Endothelial cell of umbilical vein (primary cell): ENCODE results near the gene PLCH1. TPM values are rescaled to one million over a fixed set of nuclear protein-coding genes. Genes with fewer than 3 reads are reported as not detected.

Source experiments
- BruUV-seq: library from RNA; stranded (reverse); fragments of 400-500 nt; replicated peaks from 2 replicates; lab custom pipeline; 2021; lab: Mats Ljungman, UMichigan
- CTCF ChIA-PET: fragments of 300-600, 350-600 bp; sonication (Branson Sonifier 250); formaldehyde crosslinking; loops from one replicate; lab custom pipeline; 2021; ENCODE audit warnings: antibody characterized with exemption, inconsistent platforms; lab: Charles Lee
- POLR2A ChIA-PET: fragments of 300-600, 350-600 bp; sonication (Branson Sonifier 250); formaldehyde crosslinking; loops from one replicate; lab custom pipeline; 2021; ENCODE audit warnings: antibody characterized with exemption, inconsistent platforms; lab: Charles Lee
- DNase-seq: peaks from one replicate; pipeline ENCODE4 v3.0.0-alpha.2; 2011; ENCODE audit warnings: low read depth, low spot score
- FAIRE-seq: peaks from 2 replicates; lab custom pipeline; 2011; peaks lifted over from hg19 to GRCh38; lab: Jason Lieb, UNC
- H2AFZ ChIP-seq: 2 replicates; pipeline ENCODE4 v1.6.0; 2012; ENCODE audit warnings: low read depth, low read length, control low read depth, inconsistent platforms
- H3K27ac ChIP-seq: 2 replicates; pipeline ENCODE4 v1.5.1; 2011; ENCODE audit warnings: low read depth, mild to moderate bottlenecking, control low read depth, low read length, moderate library complexity; ENCODE audit not compliant: insufficient read depth
- H3K27me3 ChIP-seq, 2 experiments: 2 replicates each; pipeline versions ENCODE4 v1.6.0 to v1.6.1; 2011; ENCODE audit warnings: low read length in 2 of 2, mixed read lengths in 1 of 2; ENCODE audit not compliant: control insufficient read depth in 2 of 2, insufficient read depth in 2 of 2
- H3K36me3 ChIP-seq, 2 experiments: 2 replicates in 1 of 2; 3 replicates in 1 of 2; pipeline ENCODE4 v1.5.1; 2011; ENCODE audit warnings: low read length in 2 of 2, mild to moderate bottlenecking in 1 of 2, moderate library complexity in 1 of 2; ENCODE audit not compliant: control insufficient read depth in 2 of 2, insufficient read depth in 2 of 2; ENCODE audit errors: extremely low read depth in 1 of 2
- H3K4me1 ChIP-seq: 3 replicates; pipeline ENCODE4 v1.5.1; 2011; ENCODE audit warnings: mild to moderate bottlenecking, low read length; ENCODE audit not compliant: control insufficient read depth, insufficient read depth; ENCODE audit errors: extremely low read depth
- H3K4me2 ChIP-seq: 2 replicates; pipeline ENCODE4 v1.6.1; 2011; ENCODE audit warnings: low read length, control low read depth, mixed read lengths; ENCODE audit not compliant: insufficient read depth
- H3K4me3 ChIP-seq, 3 experiments: fragments of 200-600 bp in 1 of 3; sonication (generic), shearing (Covaris generic) in 1 of 3; replicated peaks in 1 of 3; 2 replicates each; pipeline ENCODE4 v1.5.1; 2011 to 2016; ENCODE audit warnings: control low read depth in 3 of 3, low read length in 3 of 3, mild to moderate bottlenecking in 2 of 3, inconsistent platforms in 1 of 3, low read depth in 1 of 3, moderate library complexity in 1 of 3; ENCODE audit not compliant: insufficient read depth in 1 of 3
- H3K79me2 ChIP-seq: 2 replicates; pipeline ENCODE4 v1.6.0; 2012; ENCODE audit warnings: low read length, inconsistent platforms; ENCODE audit not compliant: control insufficient read depth, insufficient read depth
- H3K9ac ChIP-seq: replicated peaks from 2 replicates; pipeline ENCODE3; 2011; ENCODE audit warnings: low read length, control low read depth; ENCODE audit not compliant: insufficient read depth; ENCODE audit errors: extremely low read depth
- H3K9me1 ChIP-seq: replicated peaks from 3 replicates; pipeline ENCODE4 v1.6.0; 2011; ENCODE audit warnings: mild to moderate bottlenecking, low read length; ENCODE audit not compliant: control insufficient read depth, insufficient read depth; ENCODE audit errors: extremely low read depth
- H3K9me3 ChIP-seq: replicated peaks from 2 replicates; pipeline ENCODE4 v1.5.1; 2012; ENCODE audit warnings: low read length, inconsistent platforms; ENCODE audit not compliant: control insufficient read depth, insufficient read depth
- H4K20me1 ChIP-seq: replicated peaks from 2 replicates; pipeline ENCODE3; 2011; ENCODE audit warnings: mild to moderate bottlenecking, low read length; ENCODE audit not compliant: control insufficient read depth, insufficient read depth; ENCODE audit errors: extremely low read depth
- EZH2 ChIP-seq: IDR thresholded peaks from 2 replicates; pipeline ENCODE4 v1.6.1; 2012; ENCODE audit warnings: borderline replicate concordance, low read depth, mild to moderate bottlenecking, moderate library complexity, low read length, inconsistent platforms; ENCODE audit not compliant: severe bottlenecking
- FOS ChIP-seq: IDR thresholded peaks from 2 replicates; pipeline ENCODE4 v1.6.1; 2011; ENCODE audit warnings: mild to moderate bottlenecking, low read length, moderate library complexity, borderline replicate concordance; ENCODE audit not compliant: insufficient read depth
- GATA2 ChIP-seq: IDR thresholded peaks from 2 replicates; pipeline ENCODE4 v1.7.0; 2011; ENCODE audit warnings: low read depth, mild to moderate bottlenecking, moderate library complexity, mixed read lengths, low read length; ENCODE audit not compliant: insufficient read length, insufficient read depth
- JUN ChIP-seq: IDR thresholded peaks from 2 replicates; pipeline ENCODE4 v1.6.1; 2011; ENCODE audit warnings: borderline replicate concordance, low read depth; ENCODE audit not compliant: insufficient read length, insufficient read depth
- MYC ChIP-seq: IDR thresholded peaks from one replicate; pipeline ENCODE4 v1.6.1; 2011; ENCODE audit warnings: mild to moderate bottlenecking, low read depth, low read length
- POLR2A ChIP-seq: IDR thresholded peaks from 2 replicates; pipeline ENCODE4 v1.6.1; 2012; ENCODE audit warnings: low read depth, mild to moderate bottlenecking, control low read depth, low read length
- POLR2AphosphoS5 ChIP-seq: IDR thresholded peaks from 2 replicates; pipeline ENCODE4 v1.6.1; 2012; ENCODE audit warnings: low read depth, mild to moderate bottlenecking, control low read depth, low read length, moderate library complexity; ENCODE audit not compliant: insufficient read depth
- dilution Hi-C: fragments of 300-500 bp; cut with MboI; formaldehyde crosslinking; loops from one replicate; pipeline ENCODE4 v1.15.0; 2019; ENCODE audit warnings: low sequenced_read_pairs; ENCODE audit not compliant: extremely low pct_ligation_motif_present
- intact Hi-C: fragments of 100-400 bp; cut with micrococcal nuclease; formaldehyde crosslinking; loops from one replicate; pipeline ENCODE4 v1.10.0; 2022
- polyA plus RNA-seq, 4 experiments: library from polyadenylated mRNA; depleted of rRNA in 3 of 4; stranded (reverse) in 3 of 4; unstranded in 1 of 4; fragments of >200 nt; gene quantifications; 2 replicates each; pipeline versions ENCODE4 v1.2.1 to v1.2.3, GENCODE V29; 2011 to 2012; ENCODE audit warnings: missing spikeins in 1 of 4
- total RNA-seq: library from RNA; stranded (reverse); gene quantifications from 2 replicates; pipeline ENCODE4 v1.2.3, GENCODE V29; 2021
- TF ChIP-seq, protein P1 (sequence below): IDR thresholded peaks from 2 replicates; pipeline ENCODE4 v1.6.1; 2011; ENCODE audit not compliant: insufficient read depth, insufficient read length
- TF ChIP-seq, protein P2 (sequence below), 2 donors: IDR thresholded peaks; 1 replicate in 1 of 2; 2 replicates in 1 of 2; pipeline ENCODE4 v1.5.1; 2011; ENCODE audit warnings: low read length in 2 of 2, mild to moderate bottlenecking in 2 of 2, moderate library complexity in 2 of 2, control low read depth in 1 of 2, inconsistent platforms in 1 of 2, low read depth in 1 of 2; ENCODE audit not compliant: insufficient read depth in 1 of 2; ENCODE audit errors: extremely low read depth in 1 of 2

Gene PLCH1
- total and polyA plus RNA-seq, 2 donors (not counting 3 experiments of a cell fraction or from before 2014, with no cell fraction given) = 0.03 TPM; not detected in 1

DNA sequence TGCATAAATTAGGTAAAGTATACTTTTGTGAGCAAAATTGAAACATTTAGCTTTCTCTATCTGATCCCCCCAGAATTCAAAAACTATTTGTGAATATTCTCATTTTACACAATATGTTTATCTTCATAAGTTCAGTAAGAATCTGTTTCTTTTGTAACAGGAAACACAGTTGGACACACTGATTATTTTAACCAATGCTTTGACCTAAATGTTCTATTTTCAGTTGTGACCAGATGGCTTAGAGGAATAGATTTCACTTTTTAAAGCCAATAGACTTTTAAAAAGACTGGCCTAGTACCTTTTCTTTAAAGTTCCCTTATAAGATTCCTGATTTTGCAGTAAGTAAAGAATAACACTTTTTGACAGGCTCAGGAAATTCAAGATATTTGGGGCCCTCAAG, 377.4 kb downstream of the PLCH1 start:
- no TSS peak for BruUV-seq
- DNase-seq (no peak), FAIRE-seq (no peak)
- Histone ChIP-seq H3K9me3 (no peaks in the 10 kb centered on the region), H3K4me2 (no peak overlapping the region), H3K4me1 (no peaks in the 10 kb centered on the region), H3K27me3 (no peaks in the 10 kb centered on the region), H3K79me2 (no peaks in the 10 kb centered on the region), H3K27ac (no peak overlapping the region), H3K9me1 (no peaks in the 10 kb centered on the region), H4K20me1 (no peaks in the 10 kb centered on the region), H2AFZ (no peak overlapping the region), H3K4me3 (no peak overlapping the region), H3K9ac (no peak overlapping the region), H3K36me3 (no peaks in the 10 kb centered on the region)
- POLR2A ChIA-PET = no interaction called here
- intact Hi-C loops = no loop called here
- dilution Hi-C loops = no loop called here
- CTCF ChIA-PET = interaction anchor here (1.8 kb wide), 1 partner anchor 334 kb away, joined by 4 read pairs; no protein-coding TSS in a partner anchor
- no peak for TF ChIP-seq POLR2AphosphoS5
- no peak for TF ChIP-seq JUN
- no peak for TF ChIP-seq GATA2
- TF ChIP-seq EZH2 = no peak
- no peak for TF ChIP-seq FOS
- TF ChIP-seq, protein P1, sequence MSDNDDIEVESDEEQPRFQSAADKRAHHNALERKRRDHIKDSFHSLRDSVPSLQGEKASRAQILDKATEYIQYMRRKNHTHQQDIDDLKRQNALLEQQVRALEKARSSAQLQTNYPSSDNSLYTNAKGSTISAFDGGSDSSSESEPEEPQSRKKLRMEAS = no peak
- no peak for TF ChIP-seq MYC
- TF ChIP-seq, protein P2, sequence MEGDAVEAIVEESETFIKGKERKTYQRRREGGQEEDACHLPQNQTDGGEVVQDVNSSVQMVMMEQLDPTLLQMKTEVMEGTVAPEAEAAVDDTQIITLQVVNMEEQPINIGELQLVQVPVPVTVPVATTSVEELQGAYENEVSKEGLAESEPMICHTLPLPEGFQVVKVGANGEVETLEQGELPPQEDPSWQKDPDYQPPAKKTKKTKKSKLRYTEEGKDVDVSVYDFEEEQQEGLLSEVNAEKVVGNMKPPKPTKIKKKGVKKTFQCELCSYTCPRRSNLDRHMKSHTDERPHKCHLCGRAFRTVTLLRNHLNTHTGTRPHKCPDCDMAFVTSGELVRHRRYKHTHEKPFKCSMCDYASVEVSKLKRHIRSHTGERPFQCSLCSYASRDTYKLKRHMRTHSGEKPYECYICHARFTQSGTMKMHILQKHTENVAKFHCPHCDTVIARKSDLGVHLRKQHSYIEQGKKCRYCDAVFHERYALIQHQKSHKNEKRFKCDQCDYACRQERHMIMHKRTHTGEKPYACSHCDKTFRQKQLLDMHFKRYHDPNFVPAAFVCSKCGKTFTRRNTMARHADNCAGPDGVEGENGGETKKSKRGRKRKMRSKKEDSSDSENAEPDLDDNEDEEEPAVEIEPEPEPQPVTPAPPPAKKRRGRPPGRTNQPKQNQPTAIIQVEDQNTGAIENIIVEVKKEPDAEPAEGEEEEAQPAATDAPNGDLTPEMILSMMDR (IDR thresholded peaks at IDR 0.05; ENCODE audit: extremely low read depth in 1 of 2, insufficient read depth in 1 of 2, low read depth in 1 of 2, low read length in 2 of 2) = no peak
- no peak for TF ChIP-seq POLR2A
